Inflammatory macrophage (primary cell): ENCODE results near the gene ACCS.

Source experiments
- DNase-seq, 2 donors: peaks; one replicate each; pipeline ENCODE4 v3.0.0-alpha.2; 2020 to 2022

ACCS gene

DNA sequence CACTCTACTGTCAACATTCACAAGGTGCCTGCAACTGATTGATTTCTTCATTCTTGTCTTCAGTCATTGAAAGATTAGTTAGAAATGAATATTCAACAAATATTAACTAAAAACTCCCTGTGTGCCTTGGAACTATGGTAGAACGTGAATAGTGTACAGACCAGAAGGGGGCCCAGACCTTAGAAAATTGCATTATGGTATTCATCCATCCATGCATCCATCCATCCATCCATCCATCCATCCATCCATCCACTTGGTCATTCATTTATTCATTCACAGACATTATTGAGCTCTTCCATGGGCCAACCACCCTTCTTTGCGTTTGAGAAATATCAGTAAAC lies 28.4 kb upstream of the ACCS start:
- no peak for DNase-seq

DNA sequence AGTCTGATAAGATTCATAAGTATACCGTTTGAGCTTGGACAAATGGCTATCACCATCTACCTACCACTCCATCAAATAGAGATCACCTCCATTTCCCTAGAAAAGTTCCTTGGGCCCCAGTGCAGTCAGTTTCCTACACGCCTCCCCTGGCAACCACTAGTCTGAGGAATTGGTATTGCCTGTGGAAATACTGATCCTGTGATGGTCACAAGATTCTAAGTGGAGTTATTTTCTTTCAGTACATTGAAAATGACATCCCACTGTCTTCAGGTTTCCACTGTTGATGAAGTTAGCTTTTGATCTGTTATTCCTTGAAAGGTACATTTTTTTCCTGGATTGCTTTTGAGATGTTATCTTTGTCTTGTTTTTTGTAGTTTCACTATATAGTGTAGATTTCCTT lies 22.9 kb upstream of the ACCS start:
- DNase-seq = no peak

DNA sequence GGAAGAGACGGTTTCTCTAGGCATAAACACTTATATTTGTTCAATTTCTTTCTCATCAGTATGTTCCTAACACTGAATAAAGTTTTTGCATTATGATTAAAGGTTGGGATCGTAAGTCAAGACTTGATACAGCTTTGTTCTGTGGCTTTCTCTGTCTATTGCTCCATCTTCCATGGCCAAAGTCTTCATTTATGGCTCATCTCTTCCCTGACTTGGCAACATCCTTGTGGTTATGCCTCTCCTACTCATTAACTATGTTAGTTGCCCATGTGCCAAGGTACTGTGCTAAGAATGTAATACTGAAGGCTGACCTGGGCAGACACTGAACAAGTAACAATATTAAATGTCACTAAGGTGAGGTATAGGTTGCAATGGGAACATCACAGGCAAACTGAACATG lies 19.9 kb upstream of the ACCS start:
- DNase-seq = no peak

DNA sequence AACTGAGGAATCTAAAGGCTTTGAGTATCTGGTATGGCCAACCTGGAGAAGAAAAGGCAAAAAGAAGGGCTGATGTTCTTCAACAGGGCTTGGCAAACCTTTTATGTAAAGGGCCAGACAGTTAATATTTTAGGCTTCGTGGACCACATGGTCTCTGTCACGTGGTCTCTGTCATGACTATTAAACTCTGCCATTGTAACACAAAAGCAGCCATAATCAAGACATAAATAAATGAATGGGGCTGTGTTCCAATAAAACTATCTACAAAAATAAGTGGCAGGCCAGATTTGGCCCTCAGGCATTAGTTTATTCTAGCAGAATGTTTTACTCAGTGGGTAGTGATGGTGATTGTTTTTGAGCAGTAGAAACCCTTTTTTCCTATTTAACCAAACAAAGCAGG lies 18.8 kb upstream of the ACCS start:
- no peak for DNase-seq

DNA sequence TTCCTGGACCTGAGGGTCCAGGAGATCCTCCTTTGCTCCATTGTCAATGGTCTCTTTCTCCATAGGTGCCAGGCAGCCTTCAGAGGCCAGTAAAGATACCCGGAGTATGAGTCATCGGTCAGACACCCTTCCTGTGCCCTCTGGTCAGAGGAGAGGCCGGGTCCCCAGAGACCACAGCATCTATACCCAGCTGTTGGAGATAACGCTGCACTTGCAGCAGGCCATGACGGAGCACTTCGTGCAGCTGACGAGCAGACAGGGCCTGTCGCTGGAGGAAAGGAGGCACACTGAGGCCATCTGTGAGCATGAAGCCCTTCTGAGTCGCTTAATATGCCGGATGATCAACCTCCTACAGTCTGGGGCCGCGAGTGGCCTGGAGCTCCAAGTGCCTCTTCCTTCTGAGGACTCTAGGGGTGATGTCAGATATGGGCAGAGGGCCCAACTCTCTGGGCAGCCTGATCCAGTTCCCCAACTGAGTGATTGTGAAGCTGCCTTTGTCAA lies 18.1 kb upstream of the ACCS start, which contains the start of gene ACCSL:
Gene ACCSL (plus strand): TSS at position 51 of the 501 bp plus-strand sequence. CDS start 56 bp downstream, at position 107.
- DNase-seq = no peak

DNA sequence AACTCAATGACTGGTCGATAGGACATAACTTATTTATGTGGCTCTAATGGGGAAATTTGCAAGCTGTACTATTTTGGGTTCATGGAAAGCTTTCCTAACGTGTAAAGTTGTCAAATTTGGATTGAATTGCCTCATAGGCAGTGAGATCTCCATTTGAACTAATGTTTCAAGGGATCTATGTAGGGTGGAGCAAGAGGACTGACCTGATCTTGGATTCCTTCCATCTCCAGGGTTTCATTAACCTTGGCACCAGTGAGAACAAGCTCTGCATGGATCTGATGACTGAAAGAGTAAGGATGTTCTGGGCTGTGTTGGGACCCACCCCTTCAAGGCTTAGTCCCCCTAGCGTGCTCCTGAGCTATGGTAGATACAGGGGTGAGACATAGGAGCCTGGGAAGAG lies 16.2 kb upstream of the ACCS start:
- no peak for DNase-seq

DNA sequence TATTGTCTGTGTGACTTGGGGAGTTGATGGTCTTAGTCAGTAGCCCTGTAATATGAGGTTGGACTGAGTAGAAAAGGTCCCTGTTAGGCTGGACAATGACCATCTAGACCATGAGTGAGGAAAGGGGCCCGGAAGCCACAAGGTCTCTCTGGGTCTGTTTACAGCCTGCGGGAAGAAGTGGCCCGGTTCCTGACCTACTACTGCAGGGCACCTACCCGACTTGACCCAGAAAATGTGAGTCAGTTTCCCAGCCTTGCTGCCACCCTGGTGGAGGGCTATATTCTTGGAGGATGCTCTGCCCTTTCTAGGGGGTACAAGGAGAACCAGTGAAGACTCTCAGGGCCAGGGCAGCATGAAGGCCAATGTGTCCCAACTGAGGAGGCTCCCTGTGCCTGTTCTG lies 14.9 kb upstream of the ACCS start:
- DNase-seq = no peak

DNA sequence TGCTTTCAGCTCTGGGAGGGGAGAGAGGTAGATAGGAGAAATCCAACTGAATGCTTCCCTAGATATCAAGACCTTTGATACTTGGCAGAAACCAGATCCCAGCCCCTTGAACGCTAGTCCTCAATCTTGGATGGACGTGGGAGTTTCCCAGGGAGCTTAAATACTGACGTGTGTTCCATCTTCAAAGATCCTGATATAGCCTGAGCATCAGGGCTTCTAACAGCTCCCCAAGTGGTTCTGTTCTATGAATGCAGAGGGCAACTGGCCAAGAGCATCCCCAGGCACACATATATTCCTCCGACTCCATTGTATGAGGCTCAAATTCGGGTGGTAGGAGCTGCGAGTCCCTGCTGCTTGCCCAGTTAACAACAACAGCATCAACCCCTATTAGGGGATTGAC lies 8.7 kb upstream of the ACCS start:
- no peak for DNase-seq

DNA sequence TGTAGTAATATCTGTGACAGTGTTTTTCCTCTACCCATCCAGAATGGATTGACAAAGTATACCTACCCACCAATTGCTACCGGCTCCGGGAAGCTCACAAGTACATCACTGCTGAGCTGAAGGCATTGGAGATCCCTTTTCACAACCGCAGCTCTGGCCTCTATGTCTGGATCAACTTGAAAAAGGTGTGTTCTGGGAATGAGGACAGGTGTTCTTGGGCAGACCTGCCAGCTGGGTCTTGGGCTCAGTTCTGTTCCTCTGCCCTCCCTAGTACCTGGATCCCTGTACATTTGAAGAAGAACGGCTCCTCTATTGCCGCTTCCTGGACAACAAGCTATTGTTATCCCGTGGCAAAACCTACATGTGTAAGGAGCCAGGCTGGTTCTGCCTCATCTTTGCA lies 7.8 kb upstream of the ACCS start:
- DNase-seq = no peak

DNA sequence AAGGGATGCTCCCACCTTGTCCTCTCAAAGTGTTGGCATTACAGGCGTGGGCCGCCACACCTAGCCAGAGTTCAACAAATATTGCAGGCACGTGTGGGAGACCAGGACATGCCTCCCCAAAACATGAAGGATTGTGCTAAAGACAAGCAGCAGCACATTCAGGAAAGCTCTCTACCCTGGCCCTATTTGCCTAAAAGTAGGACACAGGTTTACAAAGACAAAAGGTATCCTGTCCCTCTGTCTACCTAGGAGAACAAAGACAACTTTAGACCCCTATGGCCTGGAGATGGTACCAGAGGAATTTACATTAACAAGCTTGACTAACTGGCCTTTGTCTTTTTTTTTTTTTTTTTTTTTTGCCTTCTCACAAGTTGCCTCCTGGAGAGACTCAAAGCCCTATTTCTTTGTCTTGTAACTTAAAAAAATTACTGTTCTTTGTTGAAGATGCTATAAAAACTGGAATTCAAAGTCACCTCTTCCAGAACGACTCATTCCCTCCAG lies 859 bp upstream of the ACCS start:
- DNase-seq = no peak

DNA sequence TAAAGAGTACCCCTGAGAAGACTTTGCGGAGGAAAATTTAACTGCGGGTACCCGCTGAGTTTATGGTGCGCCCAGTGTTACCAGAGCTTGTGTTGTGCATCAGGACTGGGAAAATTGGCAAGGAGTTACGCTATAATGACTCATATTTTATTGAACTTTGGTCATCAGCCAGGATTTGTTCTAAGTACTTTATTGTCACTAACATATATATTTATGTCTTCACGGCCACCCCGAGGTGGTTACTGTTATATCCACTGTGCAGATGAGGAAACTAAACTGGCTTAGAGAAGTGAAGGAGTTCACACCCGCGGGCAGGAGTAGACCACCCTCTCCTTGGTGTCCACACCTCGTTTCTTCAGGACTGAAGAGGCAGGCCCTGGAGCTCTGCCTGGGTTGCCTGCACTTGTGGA lies 667 bp downstream of the ACCS start:
- DNase-seq = peak; percentile 5 to 30

DNA sequence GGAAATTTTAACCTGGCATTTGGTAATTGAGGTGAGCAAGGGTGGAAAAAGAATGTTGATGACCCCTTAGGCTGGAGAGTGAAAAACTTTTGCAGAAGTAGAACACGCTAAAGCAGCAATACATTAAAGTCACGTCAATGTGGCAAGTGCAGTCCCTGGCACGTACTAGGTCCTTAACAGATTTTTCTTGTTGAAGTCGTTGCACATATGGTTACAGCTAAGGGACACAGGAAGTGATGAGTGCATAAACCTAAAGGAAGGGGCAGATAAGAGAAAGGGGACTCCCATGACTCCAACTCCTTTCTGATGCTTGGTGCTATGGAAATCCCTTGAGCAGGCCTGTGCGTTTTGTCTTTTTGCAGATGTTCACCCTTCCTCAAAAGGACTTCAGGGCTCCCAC lies 1.2 kb downstream of the ACCS start:
- peak; percentile 46 to 60 for DNase-seq

DNA sequence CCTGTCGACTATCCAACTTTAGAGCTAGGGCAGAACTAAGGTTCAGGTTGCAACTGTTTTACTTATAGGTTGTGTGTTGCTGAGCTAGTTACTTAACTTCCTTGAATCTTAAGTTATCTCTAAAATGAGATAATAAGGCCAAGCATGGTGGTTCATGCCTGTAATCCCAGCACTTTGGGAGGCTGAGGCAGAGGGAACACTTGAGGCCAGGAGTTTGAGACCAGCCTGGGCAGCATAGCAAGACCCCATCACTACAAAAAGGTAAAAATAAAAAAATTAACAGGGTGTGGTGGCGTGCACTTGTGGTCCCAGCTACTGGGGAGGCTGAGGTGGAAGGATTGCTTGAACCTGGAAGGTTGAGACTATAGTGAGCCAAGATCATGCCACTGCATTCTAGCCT lies 2.1 kb downstream of the ACCS start:
- DNase-seq = no peak

DNA sequence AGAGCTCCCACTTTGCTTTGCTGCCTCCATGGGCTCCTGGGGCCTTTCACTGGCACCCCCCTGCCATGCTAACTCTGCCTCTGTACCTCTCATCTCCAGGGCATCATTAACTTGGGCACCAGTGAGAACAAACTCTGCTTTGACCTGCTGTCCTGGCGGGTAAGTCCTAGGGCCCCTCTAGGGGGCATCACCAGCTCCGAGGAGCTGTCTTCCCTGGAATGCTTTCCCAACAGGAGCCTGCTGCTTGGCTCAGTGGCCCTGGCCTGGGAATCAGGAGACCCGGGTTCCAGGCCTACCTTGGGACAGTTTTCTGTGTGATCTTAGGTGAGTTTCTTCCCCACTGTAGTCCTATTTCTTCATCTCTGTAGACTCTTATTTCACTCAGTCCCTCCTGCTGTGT lies 5.1 kb downstream of the ACCS start:
- no peak for DNase-seq

DNA sequence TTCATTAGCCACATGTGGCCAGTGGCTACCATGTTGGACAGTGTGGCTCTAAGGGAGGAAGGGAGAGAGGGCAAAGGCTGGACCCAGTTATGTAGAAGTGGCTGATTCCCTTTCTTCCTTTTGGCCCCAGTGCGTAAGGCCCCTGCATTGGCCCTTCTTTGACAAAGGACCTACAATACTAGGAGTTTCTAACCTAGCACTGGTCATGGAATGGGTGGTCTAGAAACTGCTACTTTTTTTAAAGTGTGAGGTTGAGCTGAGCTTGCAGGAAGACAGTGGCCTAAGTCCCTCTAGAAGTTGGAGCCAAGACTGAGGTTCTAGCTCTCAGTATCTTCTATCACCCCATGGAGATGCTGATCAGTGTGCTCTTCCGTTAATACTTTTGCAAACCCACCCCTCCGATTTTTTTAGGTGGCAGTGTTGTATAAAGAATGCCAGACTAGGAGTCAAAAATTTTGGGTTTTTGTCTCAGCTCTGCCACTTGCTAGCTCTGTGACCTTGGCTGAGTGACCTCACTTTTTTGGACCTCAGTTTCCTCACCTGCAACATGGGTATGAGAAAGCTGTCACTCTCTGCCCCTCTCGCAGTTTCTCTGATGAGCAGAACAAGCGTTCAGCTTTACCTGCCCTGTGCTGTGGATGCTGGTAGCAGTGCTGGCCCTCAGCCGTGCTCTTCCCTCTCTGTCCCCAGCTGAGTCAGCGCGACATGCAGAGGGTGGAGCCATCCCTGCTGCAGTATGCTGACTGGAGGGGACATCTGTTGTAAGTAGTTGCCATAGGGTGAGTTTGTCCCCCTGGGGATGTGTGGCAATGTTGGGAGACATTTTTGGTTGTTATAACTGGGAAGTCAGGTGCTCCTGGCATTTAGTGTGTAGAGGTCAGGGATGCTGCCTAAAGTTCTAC lies 6.9 kb downstream of the ACCS start:
- no peak for DNase-seq

DNA sequence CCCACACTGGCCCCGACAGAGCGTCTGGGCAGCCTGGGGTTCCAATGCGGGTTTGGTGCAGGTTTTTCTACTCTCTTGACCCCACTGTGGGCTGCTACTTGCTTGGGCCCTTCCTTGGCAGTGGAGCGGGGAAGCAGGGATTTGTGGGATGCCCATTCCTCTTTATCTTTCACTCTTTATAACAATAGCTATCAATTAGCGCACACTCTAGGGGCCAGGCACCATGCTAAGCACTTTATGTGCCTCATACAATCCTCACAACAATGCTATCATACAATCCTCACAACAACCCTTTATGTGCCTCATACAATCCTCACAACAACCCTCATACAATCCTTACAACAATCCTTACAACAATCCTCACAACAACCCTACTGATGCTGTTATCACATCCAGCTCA lies 12.7 kb downstream of the ACCS start:
- no peak for DNase-seq

DNA sequence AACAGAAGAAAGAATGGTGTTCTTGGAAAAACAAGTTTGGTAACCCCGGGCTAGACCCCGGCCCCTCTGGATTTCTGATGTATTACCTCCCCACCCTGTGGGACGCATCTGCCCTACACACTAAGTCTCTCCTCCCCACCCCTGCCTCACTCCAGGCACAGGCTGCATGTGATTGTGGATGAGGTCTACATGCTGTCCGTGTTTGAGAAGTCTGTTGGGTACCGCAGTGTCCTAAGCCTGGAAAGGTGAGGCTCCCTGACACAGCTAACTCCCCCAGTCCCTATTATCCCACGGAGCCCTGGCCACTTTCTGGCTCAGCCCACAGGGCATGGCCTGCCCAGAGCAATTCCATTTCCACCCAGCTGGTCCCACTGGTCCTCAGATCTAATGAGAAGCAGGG lies 13.3 kb downstream of the ACCS start:
- no peak for DNase-seq

DNA sequence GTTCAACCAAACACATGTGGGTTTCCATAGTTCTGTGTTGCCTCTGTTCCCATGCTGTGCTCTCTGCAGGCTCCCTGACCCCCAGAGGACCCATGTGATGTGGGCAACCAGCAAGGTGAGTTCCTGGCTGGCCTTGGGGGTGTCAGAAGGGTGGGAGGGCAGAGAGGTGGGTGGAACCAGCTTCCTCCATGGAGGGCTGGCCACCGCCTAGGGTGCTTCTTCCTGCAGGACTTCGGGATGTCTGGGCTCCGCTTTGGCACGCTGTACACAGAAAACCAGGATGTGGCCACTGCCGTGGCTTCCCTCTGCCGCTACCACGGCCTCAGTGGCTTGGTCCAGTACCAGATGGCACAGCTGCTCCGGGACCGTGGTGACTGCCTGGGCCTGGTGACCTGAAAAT lies 14.9 kb downstream of the ACCS start:
- DNase-seq = no peak

DNA sequence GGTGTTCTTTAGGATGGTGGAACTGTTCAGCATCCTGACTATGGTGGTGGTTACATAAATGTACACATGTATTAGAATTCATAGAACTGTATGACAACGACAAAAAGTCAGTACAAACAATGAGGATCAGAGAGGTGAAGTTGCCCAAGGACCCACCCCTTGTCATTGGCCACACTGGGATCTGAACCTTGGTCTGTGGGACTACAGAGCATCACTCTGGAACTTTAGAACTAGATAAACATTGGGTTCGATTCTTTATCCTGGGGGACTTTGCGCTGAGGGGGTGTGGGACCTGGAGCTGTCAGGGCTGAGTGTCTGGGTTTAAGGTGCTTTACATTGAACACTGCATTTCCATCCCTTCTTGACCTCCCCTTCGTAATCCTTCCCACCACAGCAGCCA lies 16.6 kb downstream of the ACCS start:
- no peak for DNase-seq

DNA sequence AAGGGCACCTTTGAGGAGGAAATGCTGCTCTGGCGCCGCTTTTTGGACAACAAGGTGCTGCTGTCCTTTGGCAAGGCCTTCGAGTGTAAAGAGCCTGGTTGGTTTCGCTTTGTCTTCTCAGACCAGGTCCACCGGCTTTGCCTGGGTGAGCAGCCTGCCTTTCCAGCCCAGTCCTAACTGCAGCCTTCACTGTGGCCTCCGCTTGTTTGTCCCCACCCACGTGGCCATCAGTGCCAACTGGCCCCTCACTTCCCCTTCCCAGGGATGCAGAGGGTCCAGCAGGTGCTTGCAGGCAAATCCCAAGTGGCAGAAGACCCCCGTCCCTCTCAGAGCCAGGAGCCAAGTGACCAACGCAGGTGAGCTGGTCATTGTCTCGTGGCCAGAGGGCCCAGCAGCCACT lies 17.4 kb downstream of the ACCS start:
- DNase-seq = no peak

DNA sequence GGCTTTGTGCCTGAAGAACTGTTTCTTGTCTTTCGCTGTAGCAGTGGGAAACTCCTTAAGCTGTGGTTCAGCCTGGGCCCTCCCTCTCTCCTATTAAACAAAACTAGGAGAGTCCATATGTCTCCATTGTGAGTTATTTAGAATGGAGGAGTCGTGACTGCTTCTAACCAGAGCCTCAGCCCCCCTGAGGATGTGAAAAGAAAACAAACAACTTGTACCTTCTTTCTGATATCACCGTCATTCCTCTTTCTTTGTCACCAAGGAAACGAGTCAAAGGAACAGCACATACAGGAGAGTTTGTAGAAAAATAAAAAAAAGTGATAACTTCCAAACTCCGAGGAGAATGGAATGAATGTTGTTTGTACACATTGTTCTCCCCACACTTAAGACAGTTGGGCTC lies 17.8 kb downstream of the ACCS start:
- DNase-seq = no peak

DNA sequence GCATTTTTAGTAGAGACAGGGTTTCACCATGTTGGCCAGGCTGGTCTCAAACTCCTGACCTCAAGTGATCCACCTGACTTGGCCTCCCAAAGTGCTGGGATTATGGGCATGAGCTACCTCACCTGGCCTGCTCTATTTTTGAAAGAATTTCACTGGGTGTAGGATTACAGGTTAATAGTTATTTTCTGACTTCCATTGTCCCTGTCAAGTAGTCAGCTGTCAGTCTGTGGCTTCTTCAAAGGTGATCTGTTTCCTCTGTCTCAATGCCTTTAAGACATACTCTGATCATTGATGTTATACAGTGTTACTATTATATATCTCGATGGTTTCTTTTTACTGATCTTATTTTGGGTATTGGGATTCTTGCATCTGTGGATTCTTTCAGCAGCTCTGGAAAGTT lies 19.3 kb downstream of the ACCS start:
- DNase-seq = no peak

DNA sequence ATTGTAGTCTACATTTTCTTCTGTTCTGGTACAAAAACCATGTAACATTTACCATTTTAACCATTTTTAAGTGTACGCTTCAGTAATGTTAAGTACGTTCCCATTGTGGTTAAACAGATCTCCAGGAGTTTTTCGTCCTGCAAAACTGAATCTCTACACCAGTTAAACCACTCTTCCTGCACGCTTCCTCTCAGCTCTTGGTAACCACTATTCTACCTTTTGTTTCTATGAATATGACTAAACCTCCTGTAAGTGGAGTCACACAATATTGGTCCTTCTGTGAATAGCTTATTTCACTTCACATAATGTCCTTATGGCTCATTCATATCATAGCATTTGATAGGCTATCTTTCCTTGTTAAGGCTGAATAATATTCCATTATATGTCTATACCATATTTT lies 22.3 kb downstream of the ACCS start:
- DNase-seq = no peak

DNA sequence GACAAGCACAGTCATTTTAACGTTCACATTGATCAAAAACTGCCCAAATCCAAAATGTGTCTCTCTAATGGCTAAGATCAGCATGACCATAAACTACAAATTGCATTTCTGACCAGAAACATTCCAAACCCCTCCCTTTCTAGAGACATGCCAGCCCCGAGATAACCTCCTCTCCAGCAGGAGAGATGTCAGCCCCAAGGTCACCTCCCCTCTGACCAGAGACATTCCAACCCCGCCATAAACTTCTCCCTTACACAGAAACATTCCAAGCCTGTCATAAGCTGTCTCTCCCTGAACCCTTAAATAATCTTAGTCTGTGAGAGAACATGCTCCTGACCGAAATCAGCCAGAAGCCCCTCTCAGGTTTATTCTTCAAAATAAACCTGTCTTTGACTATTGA lies 22.8 kb downstream of the ACCS start:
- no peak for DNase-seq

DNA sequence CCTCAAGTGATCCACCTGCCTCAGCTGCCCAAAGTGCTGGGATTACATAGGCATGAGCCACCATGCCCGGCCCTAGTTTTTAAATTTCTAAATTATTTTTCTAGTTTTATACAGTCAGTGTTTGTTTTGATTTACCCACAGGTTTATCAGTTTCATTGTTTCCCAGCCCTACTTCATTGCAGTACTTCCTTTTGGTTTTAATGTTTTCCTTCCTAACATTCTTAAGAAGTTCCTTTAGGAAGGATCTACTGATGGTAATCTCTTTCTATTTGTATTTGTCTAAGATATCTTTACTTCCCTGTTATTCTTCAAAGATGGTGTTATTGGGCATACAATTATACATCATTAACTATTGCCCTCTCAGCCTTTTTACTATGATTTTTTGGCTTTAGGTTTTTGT lies 24.5 kb downstream of the ACCS start:
- DNase-seq = no peak
